HCT116 (cell line): ENCODE measurements around the gene GSPT1. TPM values are rescaled to one million over a fixed set of nuclear protein-coding genes. Genes with fewer than 3 reads are reported as not detected.

Source experiments
- ATAC-seq: fragments of 200-7000 bp; cut with Tn5 transposase; 2 replicates; pipeline ENCODE4 v1.9.1; 2020; ENCODE audit warnings: mild to moderate bottlenecking, moderate library complexity
- BruUV-seq: library from RNA; stranded (reverse); fragments of 400-500 nt; replicated peaks from 2 replicates; lab custom pipeline; 2021; lab: Mats Ljungman, UMichigan
- CTCF ChIA-PET: fragments of 300-600 bp; sonication (Branson Sonifier 250); formaldehyde crosslinking; loops from one replicate; lab custom pipeline; 2021; ENCODE audit warnings: antibody characterized with exemption; lab: Charles Lee
- POLR2A ChIA-PET: fragments of 300-600, 350-600 bp; sonication (Branson Sonifier 250); formaldehyde crosslinking; loops from one replicate; lab custom pipeline; 2021; ENCODE audit warnings: antibody characterized with exemption; lab: Charles Lee
- RAD21 ChIA-PET, 2 experiments: fragments of 300-600 bp; sonication (Branson Sonifier 250); formaldehyde crosslinking; loops; one replicate each; lab custom pipeline; 2023; ENCODE audit warnings: low total read pairs in 2 of 2; ENCODE audit not compliant: uncharacterized antibody in 2 of 2, unreplicated experiment in 2 of 2, low non-redundant PET in 1 of 2; lab: Charles Lee
- DNase-seq: peaks from one replicate; pipeline ENCODE4 v3.0.0-alpha.2; 2010; ENCODE audit warnings: low read depth, low spot score
- H2AFZ ChIP-seq: fragments of 200-600 bp; shearing (Covaris generic), sonication (generic); 2 replicates; pipeline ENCODE4 v1.6.1; 2017; ENCODE audit warnings: low read depth, mixed run types, mixed read lengths, antibody characterized with exemption, low read length; ENCODE audit not compliant: poor library complexity, severe bottlenecking
- H3K27ac ChIP-seq: 2 replicates; pipeline ENCODE4 v1.5.1; 2012; ENCODE audit warnings: low read depth, low read length
- H3K27me3 ChIP-seq: fragments of 200-600 bp; sonication (generic); 2 replicates; pipeline ENCODE4 v1.6.1; 2016; ENCODE audit warnings: mixed run types, low read length, mixed read lengths; ENCODE audit not compliant: insufficient read depth
- H3K36me3 ChIP-seq, 2 experiments: fragments of 200-500 bp in 1 of 2; fragments of 200-600 bp in 1 of 2; sonication (Bioruptor generic) in 1 of 2; sonication (generic) in 1 of 2; 2 replicates each; pipeline versions ENCODE4 v1.5.1 to v1.6.1; 2014 to 2016; ENCODE audit warnings: low read length in 2 of 2, inconsistent platforms in 1 of 2, mixed read lengths in 1 of 2, mixed run types in 1 of 2; ENCODE audit not compliant: insufficient read depth in 2 of 2, control insufficient read depth in 1 of 2
- H3K4me1 ChIP-seq, 2 experiments: fragments of 200-600 bp in 1 of 2; sonication (generic) in 1 of 2; 2 replicates each; pipeline versions ENCODE4 v1.5.1 to v1.6.1; 2012 to 2017; ENCODE audit warnings: low read length in 2 of 2, inconsistent platforms in 1 of 2, mild to moderate bottlenecking in 1 of 2, mixed read lengths in 1 of 2, mixed run types in 1 of 2, moderate library complexity in 1 of 2; ENCODE audit not compliant: insufficient read depth in 2 of 2, control insufficient read depth in 1 of 2
- H3K4me2 ChIP-seq: fragments of 200-600 bp; sonication (generic); 2 replicates; pipeline ENCODE4 v1.6.1; 2017; ENCODE audit warnings: mixed run types, low read length, mixed read lengths
- H3K4me3 ChIP-seq, 2 experiments: fragments of 200-600 bp in 1 of 2; sonication (generic) in 1 of 2; replicated peaks in 1 of 2; 2 replicates each; pipeline ENCODE4 v1.5.1; 2011 to 2016; ENCODE audit warnings: low read length in 2 of 2, control low read depth in 1 of 2, low read depth in 1 of 2, mild to moderate bottlenecking in 1 of 2, mixed read lengths in 1 of 2, mixed run types in 1 of 2
- H3K79me2 ChIP-seq: fragments of 200-600 bp; sonication (generic); 2 replicates; pipeline ENCODE4 v1.6.1; 2017; ENCODE audit warnings: mild to moderate bottlenecking, mixed run types, low read length, moderate library complexity, mixed read lengths; ENCODE audit not compliant: insufficient read depth
- H3K9ac ChIP-seq: fragments of 200-600 bp; sonication (generic); 2 replicates; pipeline ENCODE4 v1.6.1; 2016; ENCODE audit warnings: low read length, mixed read lengths
- H3K9me2 ChIP-seq: fragments of 200-600 bp; sonication (generic), shearing (Covaris generic); 2 replicates; pipeline ENCODE4 v1.6.1; 2017; ENCODE audit warnings: mixed run types, mild to moderate bottlenecking, moderate library complexity; ENCODE audit not compliant: insufficient read depth
- H3K9me3 ChIP-seq, 2 experiments: fragments of 200-500 bp in 1 of 2; fragments of 200-600 bp in 1 of 2; sonication (Bioruptor generic) in 1 of 2; sonication (generic) in 1 of 2; 2 replicates each; pipeline ENCODE4 v1.6.1; 2014 to 2017; ENCODE audit warnings: low read length in 2 of 2, mixed read lengths in 2 of 2, inconsistent platforms in 1 of 2, low read depth in 1 of 2, mild to moderate bottlenecking in 1 of 2, mixed run types in 1 of 2, moderate library complexity in 1 of 2; ENCODE audit not compliant: control insufficient read depth in 1 of 2, insufficient read depth in 1 of 2
- H4K20me1 ChIP-seq: fragments of 200-600 bp; sonication (generic), shearing (Covaris generic); 2 replicates; pipeline ENCODE4 v1.6.1; 2017; ENCODE audit warnings: mixed run types, mild to moderate bottlenecking, moderate library complexity; ENCODE audit not compliant: insufficient read depth
- CBX3 ChIP-seq: IDR thresholded peaks from 2 replicates; pipeline ENCODE4 v1.6.1; 2012; ENCODE audit warnings: low read depth
- EGR1 ChIP-seq: IDR thresholded peaks from 2 replicates; pipeline ENCODE4 v1.6.1; 2012; ENCODE audit warnings: low read depth
- EZH2 ChIP-seq: fragments of 200-600 bp; sonication (generic); IDR thresholded peaks from 2 replicates; pipeline ENCODE4 v1.6.1; 2017; ENCODE audit warnings: antibody characterized with exemption, mixed run types
- FOSL1 ChIP-seq: IDR thresholded peaks from 2 replicates; pipeline ENCODE4 v1.6.1; 2012; ENCODE audit warnings: low read depth
- JUND ChIP-seq: IDR thresholded peaks from 2 replicates; pipeline ENCODE4 v1.6.1; 2012
- POLR2A ChIP-seq: IDR thresholded peaks from 2 replicates; pipeline ENCODE4 v1.7.0; 2011; ENCODE audit warnings: borderline replicate concordance; ENCODE audit not compliant: insufficient read depth, insufficient read length; ENCODE audit errors: extremely low read depth
- POLR2AphosphoS5 ChIP-seq: IDR thresholded peaks from 2 replicates; pipeline ENCODE4 v1.6.1; 2011; ENCODE audit warnings: mild to moderate bottlenecking, low read depth, low read length, moderate library complexity
- RAD21 ChIP-seq: IDR thresholded peaks from 2 replicates; pipeline ENCODE4 v1.6.1; 2012; ENCODE audit warnings: low read depth, mild to moderate bottlenecking
- REST ChIP-seq: IDR thresholded peaks from 2 replicates; pipeline ENCODE4 v1.6.1; 2012; ENCODE audit warnings: low read depth
- SIN3A ChIP-seq: IDR thresholded peaks from 2 replicates; pipeline ENCODE4 v1.6.1; 2012; ENCODE audit warnings: low read depth
- SP1 ChIP-seq: IDR thresholded peaks from 2 replicates; pipeline ENCODE4 v1.6.1; 2012; ENCODE audit warnings: low read depth
- SRF ChIP-seq: IDR thresholded peaks from 2 replicates; pipeline ENCODE4 v1.6.1; 2012; ENCODE audit warnings: low read depth
- YY1 ChIP-seq: IDR thresholded peaks from 2 replicates; pipeline ENCODE4 v1.6.1; 2011; ENCODE audit warnings: low read length, low read depth, moderate library complexity, mild to moderate bottlenecking; ENCODE audit not compliant: insufficient replicate concordance; ENCODE audit errors: extremely low read depth
- ZBTB33 ChIP-seq: IDR thresholded peaks from 2 replicates; pipeline ENCODE4 v1.6.1; 2011; ENCODE audit warnings: mild to moderate bottlenecking, low read length, moderate library complexity; ENCODE audit not compliant: insufficient replicate concordance; ENCODE audit errors: extremely low read depth
- ZFX ChIP-seq: fragments of 450-650 bp; IDR thresholded peaks from 2 replicates; pipeline ENCODE4 v1.6.1; 2017
- intact Hi-C: fragments of 100-400 bp; cut with micrococcal nuclease; formaldehyde crosslinking; loops from 2 replicates; pipeline ENCODE4 v1.10.0; 2022
- total RNA-seq: library from RNA; stranded (reverse); gene quantifications from one replicate; pipeline ENCODE4 v1.2.1, GENCODE V29; 2021; ENCODE audit not compliant: unreplicated experiment

Gene GSPT1
- total RNA-seq, 1 experiment from 2014 or later, result 148 TPM

- Histone ChIP-seq H3K4me2 (no peak overlapping the region), H3K27me3 (no peaks in the 10 kb centered on the region), H3K9me3 (no peaks in the 10 kb centered on the region), H3K9me2 (no peaks in the 10 kb centered on the region), H2AFZ (no peak overlapping the region), H3K4me3 (no peak overlapping the region), H3K36me3 (no peaks in the 10 kb centered on the region), H3K9ac (no peak overlapping the region), H3K27ac (no peak overlapping the region), H4K20me1 (peaks cover 7% of the 10 kb centered on the region; the same call in 1 of the 2 replicates), H3K79me2 (peaks cover 16% of the 10 kb centered on the region), H3K4me1 (peaks cover 10 to 18% of the 10 kb centered on the region in 2 experiments)
- ChIA-PET POLR2A (no interaction called here), RAD21 (interaction anchor here in 1 of 2 experiments (0.6 kb wide), 1 partner anchor 103 kb away, joined by 4 read pairs; no protein-coding TSS in a partner anchor), CTCF (no interaction called here)
- intact Hi-C loops, result no loop called here
- TF ChIP-seq EZH2 (no peak), SRF (no peak), ZFX (no peak), POLR2AphosphoS5 (no peak), JUND (no peak), REST (no peak), ZBTB33 (no peak), FOSL1 (no peak), SIN3A (no peak), YY1 (no peak), SP1 (no peak), POLR2A (no peak), RAD21 (no peak), CBX3 (no peak), EGR1 (no peak)
- BruUV-seq, result no TSS peak
- DNase-seq (no peak), ATAC-seq (no peak)
These were observed 53.3 kb downstream of the GSPT1 start for GRCh38 chr16:11862489-11862888.
